NCI-H2081 (cell line): ENCODE data around the gene LIPC.

Experiments used
- DNase-seq, 2 experiments: peaks; one replicate each; lab custom pipeline; 2025; lab: John Stamatoyannopoulos, UW

The LIPC gene

GRCh38 chr15:58554758-58555157 lies 123.0 kb downstream of the LIPC start:
- DNase-seq = no peak

- no peak for DNase-seq
Observed at GRCh38 chr15:58555162-58556027, 123.6 kb downstream of the LIPC start.

DNA sequence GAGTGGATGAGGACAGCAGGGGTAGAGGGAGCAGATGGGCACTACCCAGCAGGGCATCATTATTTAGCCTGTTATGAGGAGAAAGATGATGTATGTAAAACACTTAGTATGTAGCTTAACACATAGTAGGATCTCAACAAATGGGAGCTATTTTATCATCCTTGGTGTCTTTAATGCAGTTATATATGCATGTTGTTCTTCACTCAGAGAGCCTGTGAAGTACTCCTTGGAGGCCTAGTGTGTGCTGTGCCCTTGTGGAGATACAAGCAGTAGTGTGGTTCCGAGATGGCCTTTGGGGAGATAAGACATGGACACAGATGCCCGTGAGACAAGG lies 124.2 kb downstream of the LIPC start:
- DNase-seq = no peak

GRCh38 chr15:58556541-58556940 lies 124.8 kb downstream of the LIPC start:
- no peak for DNase-seq

GRCh38 chr15:58558777-58559176 lies 127.0 kb downstream of the LIPC start:
- DNase-seq = no peak

- no peak for DNase-seq
Observed at GRCh38 chr15:58559904-58560588, 128.3 kb downstream of the LIPC start.

DNA sequence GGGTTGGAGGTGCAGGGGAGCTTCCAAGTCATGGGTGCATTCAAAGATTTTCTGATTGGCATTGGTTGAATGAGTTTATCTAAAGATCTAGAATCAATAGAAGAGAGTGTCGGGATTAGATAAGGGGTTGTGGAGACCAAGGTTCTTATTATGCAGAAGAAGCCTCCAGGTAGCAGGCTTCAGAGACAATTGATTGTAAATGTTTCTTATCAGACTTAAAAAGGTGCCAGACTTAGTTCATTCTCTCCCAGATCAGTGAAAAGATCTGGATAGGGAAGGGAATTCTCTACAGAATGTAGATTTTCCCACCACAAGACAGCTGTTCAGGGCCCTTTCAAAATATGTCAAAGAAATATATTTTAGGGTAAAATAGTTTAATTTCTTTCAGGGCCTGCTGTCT lies 129.5 kb downstream of the LIPC start:
- no peak for DNase-seq

DNA sequence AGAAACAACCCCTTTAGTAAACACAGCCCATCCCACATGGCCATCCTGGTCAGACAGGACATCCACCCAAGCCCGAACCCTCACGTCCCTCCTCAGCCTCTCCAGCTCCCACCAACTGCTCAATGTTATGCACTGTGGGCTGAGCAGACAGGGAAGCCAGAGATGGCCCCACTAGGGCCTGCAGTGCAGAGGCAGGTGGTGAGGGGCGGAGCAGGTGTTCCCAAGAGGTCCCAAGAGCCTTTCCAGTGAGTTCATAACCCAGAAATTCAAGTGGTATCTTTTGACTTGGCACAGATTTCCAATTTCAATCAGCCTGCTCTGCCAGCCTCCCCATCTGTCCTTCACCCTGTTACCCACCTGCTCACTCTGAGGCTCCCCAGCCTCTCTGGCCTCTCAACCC lies 130.3 kb downstream of the LIPC start:
- DNase-seq = no peak

GRCh38 chr15:58564981-58565380 lies 133.2 kb downstream of the LIPC start:
- DNase-seq = no peak

GRCh38 chr15:58565619-58566018 lies 133.8 kb downstream of the LIPC start:
- no peak for DNase-seq

GRCh38 chr15:58566029-58566428 lies 134.2 kb downstream of the LIPC start:
- no peak for DNase-seq

DNA sequence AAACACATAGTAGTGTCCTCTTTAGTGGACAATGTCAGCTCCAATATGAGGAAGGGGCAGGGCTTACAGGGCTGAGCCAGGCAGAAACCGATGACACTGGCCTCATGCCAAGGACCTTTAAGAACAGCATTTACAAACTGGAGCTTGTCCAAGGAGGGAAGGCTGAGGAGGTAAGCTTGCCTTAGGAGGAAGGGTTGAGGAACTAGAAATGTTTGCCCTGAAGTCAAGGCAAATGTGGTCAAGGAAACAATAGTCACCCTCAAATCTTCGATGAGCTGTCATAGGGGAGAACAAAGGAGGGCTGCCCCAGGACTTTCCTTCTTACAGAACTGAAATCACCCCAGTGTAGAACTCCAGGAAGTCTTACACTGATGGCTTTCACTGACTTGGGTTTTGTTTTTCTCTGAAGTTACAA lies 136.4 kb downstream of the LIPC start:
- DNase-seq = no peak

DNA sequence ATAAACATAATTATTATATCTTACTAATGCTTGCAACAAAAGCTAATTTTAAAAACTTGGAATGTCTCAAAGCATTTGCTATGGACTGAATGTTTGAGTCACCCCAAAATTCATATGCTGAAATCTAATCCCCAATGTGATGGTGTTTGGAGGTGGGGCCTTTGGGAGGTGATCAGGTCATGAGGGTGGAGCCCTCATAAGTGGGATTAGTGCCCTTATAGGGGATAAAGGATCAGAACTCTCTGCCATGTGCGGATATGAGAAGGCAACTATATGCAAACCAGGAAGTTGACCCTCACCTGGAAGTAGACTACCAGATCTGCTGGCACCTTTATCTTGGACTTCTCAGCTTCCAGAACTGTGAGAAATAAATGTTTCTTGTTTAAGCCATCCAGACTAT lies 137.7 kb downstream of the LIPC start:
- no peak for DNase-seq

GRCh38 chr15:58571491-58571890 lies 139.7 kb downstream of the LIPC start:
- no peak for DNase-seq

DNA sequence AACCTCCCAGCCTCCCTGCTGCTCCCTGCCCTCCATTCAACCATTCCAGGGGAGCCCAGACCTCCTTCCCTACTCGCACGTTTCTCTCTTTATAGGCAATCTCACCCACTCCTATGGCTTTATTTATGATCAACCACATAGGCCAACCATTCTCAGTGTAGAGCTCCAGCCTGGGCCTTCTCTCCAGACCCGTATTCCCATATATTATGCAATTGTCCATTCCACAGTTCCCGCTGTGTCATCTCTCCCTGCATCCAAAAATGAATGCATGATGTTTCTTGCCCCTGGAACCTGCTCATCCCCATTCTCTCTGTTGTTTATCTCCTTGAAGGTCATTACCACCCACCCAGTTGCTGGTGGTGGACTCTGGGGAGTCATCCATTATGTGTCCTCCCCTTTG lies 140.7 kb downstream of the LIPC start:
- no peak for DNase-seq

- DNase-seq = no peak
Observed at GRCh38 chr15:58573270-58573669, 141.5 kb downstream of the LIPC start.

DNA sequence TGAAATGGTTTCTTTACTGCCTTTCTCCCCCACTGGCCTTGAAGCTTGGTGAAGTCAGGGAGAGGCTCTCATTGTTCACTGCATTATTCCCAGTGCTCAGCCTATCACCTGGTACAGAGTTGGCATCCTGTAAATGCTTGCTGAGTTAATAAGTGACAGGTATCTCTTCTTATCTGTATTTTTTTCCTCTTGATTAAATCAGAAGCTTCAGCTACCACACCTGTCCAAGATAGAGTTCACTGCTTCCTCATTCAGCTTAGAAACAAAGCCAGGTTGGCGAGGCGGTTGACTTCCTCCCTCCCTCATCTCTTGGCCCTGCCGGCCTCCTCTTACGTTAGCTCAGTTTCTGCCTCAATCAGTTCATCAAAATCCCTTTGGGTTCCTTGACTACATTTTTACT lies 142.8 kb downstream of the LIPC start:
- DNase-seq = no peak

GRCh38 chr15:58575045-58575786 lies 143.4 kb downstream of the LIPC start:
- no peak for DNase-seq

DNA sequence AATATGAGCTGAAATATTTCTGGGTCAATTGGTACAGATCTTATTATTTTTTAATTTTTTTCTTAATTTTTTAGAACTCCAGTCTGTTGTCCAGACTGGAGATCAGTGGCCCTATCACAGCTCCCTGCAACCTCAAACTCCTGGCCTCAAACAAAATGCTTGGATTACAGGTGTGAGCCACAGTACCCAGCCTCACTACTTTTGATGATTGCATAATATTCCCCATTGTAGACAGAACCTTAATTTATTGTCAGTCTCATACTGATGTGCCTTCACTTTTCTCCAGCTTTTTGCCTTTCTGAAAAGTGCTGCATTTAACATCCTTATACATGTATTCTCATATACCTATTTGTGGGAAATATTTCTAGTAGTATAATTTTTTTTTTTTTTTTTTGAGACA lies 144.9 kb downstream of the LIPC start:
- no peak for DNase-seq

- no peak for DNase-seq
Observed at GRCh38 chr15:58582160-58582559, 150.4 kb downstream of the LIPC start.

GRCh38 chr15:58583171-58583908 lies 151.5 kb downstream of the LIPC start:
- no peak for DNase-seq

GRCh38 chr15:58584789-58585461 lies 153.1 kb downstream of the LIPC start:
- no peak for DNase-seq
